ENCODE data around the gene PNMA8A.

GRCh38 chr19:46494146-46494940, 23.0 kb upstream of the PNMA8A start:
- TF ChIP-seq CTCF (conservative IDR thresholded peaks at IDR 0.05; ENCODE audit: low read length) (no peak), EZH2phosphoT487 (IDR thresholded peaks at IDR 0.05; ENCODE audit: borderline replicate concordance) (no peak)
